VCaP (cell line): ENCODE results near the gene PRDM16.

Experiments
- H3K27ac ChIP-seq: fragments of 450-650 bp; 2 replicates; pipeline ENCODE4 v1.5.1; 2017
- CTCF ChIP-seq: fragments of 450-650 bp; conservative IDR thresholded peaks from 2 replicates; pipeline ENCODE4 v1.5.1; 2017; ENCODE audit warnings: mild to moderate bottlenecking, moderate library complexity

Gene PRDM16

GRCh38 chr1:3134381-3135072 is 65.5 kb downstream of the PRDM16 start:
- TF ChIP-seq CTCF, result no peak

GRCh38 chr1:3135073-3135702 is 66.2 kb downstream of the PRDM16 start:
- no peak for TF ChIP-seq CTCF
- H3K27ac ChIP-seq, result no peak overlapping the region

More at GRCh38 chr1:3134381-3135072, 65.5 kb downstream of the PRDM16 start:
- H3K27ac ChIP-seq, result no peak overlapping the region

GRCh38 chr1:3135744-3136455 is 66.9 kb downstream of the PRDM16 start:
- no peak overlapping the region for H3K27ac ChIP-seq
- no peak for TF ChIP-seq CTCF

GRCh38 chr1:3136532-3136931 is 67.5 kb downstream of the PRDM16 start:
- no peak overlapping the region for H3K27ac ChIP-seq
- no peak for TF ChIP-seq CTCF

- no peak overlapping the region for H3K27ac ChIP-seq
These were observed 68.4 kb downstream of the PRDM16 start for GRCh38 chr1:3137111-3138100.

GRCh38 chr1:3138623-3139151 is 69.7 kb downstream of the PRDM16 start:
- H3K27ac ChIP-seq, result no peak overlapping the region
- TF ChIP-seq CTCF, result no peak

More at GRCh38 chr1:3137111-3138100, 68.4 kb downstream of the PRDM16 start:
- TF ChIP-seq CTCF, result no peak
